GM12878 (cell line): Measurements from ENCODE around the gene XPC. TPM values are rescaled to one million over a fixed set of nuclear protein-coding genes. Genes with fewer than 3 reads are reported as not detected.

Experiments used
- BRCA1 ChIP-seq: IDR thresholded peaks from 2 replicates; pipeline ENCODE4 v1.6.1; 2011; ENCODE audit warnings: low read depth, low read length, improper control_type of control experiment
- CHD2 ChIP-seq: IDR thresholded peaks from 2 replicates; pipeline ENCODE4 v1.6.1; 2011; ENCODE audit warnings: low read depth, low read length, improper control_type of control experiment, borderline replicate concordance
- GATAD2B ChIP-seq: fragments of 450-650 bp; conservative IDR thresholded peaks from 2 replicates; pipeline ENCODE4 v1.6.1; 2017; ENCODE audit warnings: low read depth, mild to moderate bottlenecking, moderate library complexity
- MXI1 ChIP-seq: fragments of 150-350 bp; IDR thresholded peaks from 2 replicates; pipeline ENCODE4 v1.6.1; 2011; ENCODE audit warnings: low read depth, mild to moderate bottlenecking, inconsistent platforms, low read length, improper control_type of control experiment
- MYB ChIP-seq: fragments of 150-350 bp; IDR thresholded peaks from 2 replicates; pipeline ENCODE4 v1.6.1; 2014; ENCODE audit warnings: mild to moderate bottlenecking, low read depth, low read length, borderline replicate concordance
- MYC ChIP-seq: IDR thresholded peaks from 2 replicates; pipeline ENCODE4 v1.6.1; 2011; ENCODE audit warnings: mild to moderate bottlenecking, low read length, moderate library complexity, inconsistent platforms; ENCODE audit not compliant: insufficient read depth, insufficient replicate concordance, insufficient read length, severe bottlenecking
- NFYA ChIP-seq: IDR thresholded peaks from 2 replicates; pipeline ENCODE4 v1.6.1; 2011; ENCODE audit warnings: low read depth, mild to moderate bottlenecking, low read length, improper control_type of control experiment, borderline replicate concordance
- PAX5 ChIP-seq: IDR thresholded peaks from 2 replicates; pipeline ENCODE4 v1.6.1; 2011; ENCODE audit warnings: low read depth, low read length, borderline replicate concordance
- POLR2A ChIP-seq: IDR thresholded peaks from 2 replicates; pipeline ENCODE4 v1.6.1; 2011; ENCODE audit warnings: low read depth, mild to moderate bottlenecking, low read length
- POLR2AphosphoS2 ChIP-seq: IDR thresholded peaks from 2 replicates; pipeline ENCODE4 v1.6.1; 2011; ENCODE audit warnings: low read depth, mild to moderate bottlenecking, low read length, improper control_type of control experiment, moderate library complexity
- RAD21 ChIP-seq: IDR thresholded peaks from 2 replicates; pipeline ENCODE4 v1.6.1; 2011; ENCODE audit warnings: mild to moderate bottlenecking, low read depth, low read length, moderate library complexity; ENCODE audit not compliant: insufficient read depth
- RB1 ChIP-seq: fragments of 450-650 bp; formaldehyde crosslinking; IDR thresholded peaks from 2 replicates; pipeline ENCODE4 v1.6.1; 2017; ENCODE audit warnings: mild to moderate bottlenecking, borderline replicate concordance
- SMARCA5 ChIP-seq: fragments of 450-650 bp; IDR thresholded peaks from 2 replicates; pipeline ENCODE4 v1.6.1; 2017; ENCODE audit warnings: mild to moderate bottlenecking
- TCF12 ChIP-seq: IDR thresholded peaks from 2 replicates; pipeline ENCODE4 v1.6.1; 2011; ENCODE audit warnings: low read depth, mild to moderate bottlenecking, low read length
- polyA plus RNA-seq, 11 experiments: library from polyadenylated mRNA; depleted of rRNA in 4 of 11; unstranded in 6 of 11; stranded (reverse) in 5 of 11; fragments of >200 nt; fragmentation: Nextera tagmentation in 4 of 11; fragmentation: Illumina TruSeq in 1 of 11; extraction: Ambion mirVana in 4 of 11; extraction: Trizol in 1 of 11; gene quantifications; 1 replicate in 1 of 11; 2 replicates in 10 of 11; pipeline versions ENCODE4 v1.2.1 to v1.2.3, GENCODE V29; 2011 to 2016; ENCODE audit warnings: inconsistent platforms in 2 of 11, missing spikeins in 2 of 11, low read depth in 1 of 11
- total RNA-seq, 4 experiments: library from RNA; depleted of rRNA in 3 of 4; stranded (reverse); fragments of >200 nt in 3 of 4; fragmentation: Illumina TruSeq in 1 of 4; extraction: Trizol in 1 of 4; gene quantifications; 2 replicates each; pipeline versions ENCODE4 v1.2.1 to v1.2.3, GENCODE V29; 2013 to 2021
- TF ChIP-seq, protein P1 (sequence below): IDR thresholded peaks from 2 replicates; pipeline ENCODE4 v1.6.1; 2011; ENCODE audit warnings: low read depth, mild to moderate bottlenecking, low read length, moderate library complexity, borderline replicate concordance; ENCODE audit errors: extremely low read depth
- TF ChIP-seq, protein P2 (sequence below): fragments of 150-350 bp; IDR thresholded peaks from 2 replicates; pipeline ENCODE4 v1.6.1; 2014; ENCODE audit warnings: mild to moderate bottlenecking, low read depth, low read length
- TF ChIP-seq, protein P3 (sequence below): fragments of 450-650 bp; IDR thresholded peaks from 2 replicates; pipeline ENCODE4 v1.6.1; 2018; ENCODE audit warnings: borderline replicate concordance, mild to moderate bottlenecking; ENCODE audit not compliant: partially characterized antibody
- TF ChIP-seq, protein P4 (sequence below): IDR thresholded peaks from 2 replicates; pipeline ENCODE4 v1.6.1; 2011; ENCODE audit warnings: low read depth, low read length, improper control_type of control experiment, borderline replicate concordance
- TF ChIP-seq, protein P5 (sequence below): fragments of 450-650 bp; formaldehyde crosslinking; IDR thresholded peaks from 2 replicates; pipeline ENCODE4 v1.4.0; 2022; ENCODE audit warnings: mild to moderate bottlenecking, moderate library complexity

The XPC gene
- total and polyA plus RNA-seq, 10 of the 15 experiments (the other 5 are each of a cell fraction or from before 2014, with no cell fraction given) = 4.0 to 48.3 (median 29.8) TPM

DNA sequence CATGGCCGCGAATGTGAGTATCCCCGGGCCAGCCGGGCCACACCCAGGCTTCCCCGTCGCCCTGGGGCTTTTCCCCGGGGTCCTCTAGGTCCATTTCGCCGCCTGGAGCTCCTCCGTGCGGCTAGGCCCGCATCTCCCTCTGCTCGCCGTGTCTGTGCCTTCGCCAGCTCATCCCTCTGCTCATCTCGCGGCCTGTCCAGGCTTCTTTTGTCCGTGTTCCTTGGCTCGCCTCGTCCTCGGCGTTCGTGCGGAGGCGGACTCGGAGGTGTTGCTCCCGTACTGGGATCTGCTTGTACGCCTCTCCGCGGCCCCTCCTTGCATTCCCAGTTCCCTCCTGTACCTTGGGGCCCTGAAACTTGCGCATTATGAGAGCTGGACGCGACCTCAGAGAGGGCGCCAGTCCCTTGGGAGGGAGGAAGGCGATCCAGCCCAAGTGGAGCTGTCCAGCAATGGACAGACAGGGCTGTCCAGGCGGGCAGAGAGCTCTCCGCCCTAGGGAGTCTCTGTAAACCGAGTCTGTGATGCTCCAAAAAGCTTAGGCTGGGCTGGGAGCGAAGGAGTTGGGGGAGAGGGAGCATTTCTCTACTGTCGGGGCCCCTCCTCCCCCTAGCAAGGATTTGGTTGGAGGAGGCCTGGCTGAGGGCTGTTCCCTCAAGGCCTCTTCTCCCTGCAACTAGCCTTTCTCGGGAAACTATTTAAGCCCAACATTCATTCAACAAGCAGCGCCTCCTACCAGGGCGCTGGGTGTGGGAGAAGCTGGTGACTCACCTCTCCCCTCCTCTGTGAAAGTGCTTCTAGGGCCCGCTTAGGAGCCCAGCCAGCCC is 53.0 kb downstream of the XPC start (continued):
- TF ChIP-seq RAD21 (0 out of 2 replicates have a peak, but pooled peaks have one; percentile 13), SMARCA5 (no peak), NFYA (no peak), MYB (no peak), POLR2A (no peak), POLR2AphosphoS2 (no peak), MXI1 (peak; percentile 14; the same call in 1 of the 2 replicates), TCF12 (no peak), GATAD2B (no peak), CHD2 (no peak), RB1 (no peak), BRCA1 (no peak), MYC (no peak), PAX5 (no peak)
- TF ChIP-seq, protein P1, sequence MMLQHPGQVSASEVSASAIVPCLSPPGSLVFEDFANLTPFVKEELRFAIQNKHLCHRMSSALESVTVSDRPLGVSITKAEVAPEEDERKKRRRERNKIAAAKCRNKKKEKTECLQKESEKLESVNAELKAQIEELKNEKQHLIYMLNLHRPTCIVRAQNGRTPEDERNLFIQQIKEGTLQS = no peak
- TF ChIP-seq, protein P2, sequence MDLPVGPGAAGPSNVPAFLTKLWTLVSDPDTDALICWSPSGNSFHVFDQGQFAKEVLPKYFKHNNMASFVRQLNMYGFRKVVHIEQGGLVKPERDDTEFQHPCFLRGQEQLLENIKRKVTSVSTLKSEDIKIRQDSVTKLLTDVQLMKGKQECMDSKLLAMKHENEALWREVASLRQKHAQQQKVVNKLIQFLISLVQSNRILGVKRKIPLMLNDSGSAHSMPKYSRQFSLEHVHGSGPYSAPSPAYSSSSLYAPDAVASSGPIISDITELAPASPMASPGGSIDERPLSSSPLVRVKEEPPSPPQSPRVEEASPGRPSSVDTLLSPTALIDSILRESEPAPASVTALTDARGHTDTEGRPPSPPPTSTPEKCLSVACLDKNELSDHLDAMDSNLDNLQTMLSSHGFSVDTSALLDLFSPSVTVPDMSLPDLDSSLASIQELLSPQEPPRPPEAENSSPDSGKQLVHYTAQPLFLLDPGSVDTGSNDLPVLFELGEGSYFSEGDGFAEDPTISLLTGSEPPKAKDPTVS = no peak
- TF ChIP-seq, protein P3, sequence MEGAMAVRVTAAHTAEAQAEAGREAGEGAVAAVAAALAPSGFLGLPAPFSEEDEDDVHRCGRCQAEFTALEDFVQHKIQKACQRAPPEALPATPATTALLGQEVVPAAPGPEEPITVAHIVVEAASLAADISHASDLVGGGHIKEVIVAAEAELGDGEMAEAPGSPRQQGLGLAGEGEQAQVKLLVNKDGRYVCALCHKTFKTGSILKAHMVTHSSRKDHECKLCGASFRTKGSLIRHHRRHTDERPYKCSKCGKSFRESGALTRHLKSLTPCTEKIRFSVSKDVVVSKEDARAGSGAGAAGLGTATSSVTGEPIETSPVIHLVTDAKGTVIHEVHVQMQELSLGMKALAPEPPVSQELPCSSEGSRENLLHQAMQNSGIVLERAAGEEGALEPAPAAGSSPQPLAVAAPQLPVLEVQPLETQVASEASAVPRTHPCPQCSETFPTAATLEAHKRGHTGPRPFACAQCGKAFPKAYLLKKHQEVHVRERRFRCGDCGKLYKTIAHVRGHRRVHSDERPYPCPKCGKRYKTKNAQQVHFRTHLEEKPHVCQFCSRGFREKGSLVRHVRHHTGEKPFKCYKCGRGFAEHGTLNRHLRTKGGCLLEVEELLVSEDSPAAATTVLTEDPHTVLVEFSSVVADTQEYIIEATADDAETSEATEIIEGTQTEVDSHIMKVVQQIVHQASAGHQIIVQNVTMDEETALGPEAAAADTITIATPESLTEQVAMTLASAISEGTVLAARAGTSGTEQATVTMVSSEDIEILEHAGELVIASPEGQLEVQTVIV = no peak
- TF ChIP-seq, protein P4, sequence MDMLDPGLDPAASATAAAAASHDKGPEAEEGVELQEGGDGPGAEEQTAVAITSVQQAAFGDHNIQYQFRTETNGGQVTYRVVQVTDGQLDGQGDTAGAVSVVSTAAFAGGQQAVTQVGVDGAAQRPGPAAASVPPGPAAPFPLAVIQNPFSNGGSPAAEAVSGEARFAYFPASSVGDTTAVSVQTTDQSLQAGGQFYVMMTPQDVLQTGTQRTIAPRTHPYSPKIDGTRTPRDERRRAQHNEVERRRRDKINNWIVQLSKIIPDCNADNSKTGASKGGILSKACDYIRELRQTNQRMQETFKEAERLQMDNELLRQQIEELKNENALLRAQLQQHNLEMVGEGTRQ = no peak
- TF ChIP-seq, protein P5, sequence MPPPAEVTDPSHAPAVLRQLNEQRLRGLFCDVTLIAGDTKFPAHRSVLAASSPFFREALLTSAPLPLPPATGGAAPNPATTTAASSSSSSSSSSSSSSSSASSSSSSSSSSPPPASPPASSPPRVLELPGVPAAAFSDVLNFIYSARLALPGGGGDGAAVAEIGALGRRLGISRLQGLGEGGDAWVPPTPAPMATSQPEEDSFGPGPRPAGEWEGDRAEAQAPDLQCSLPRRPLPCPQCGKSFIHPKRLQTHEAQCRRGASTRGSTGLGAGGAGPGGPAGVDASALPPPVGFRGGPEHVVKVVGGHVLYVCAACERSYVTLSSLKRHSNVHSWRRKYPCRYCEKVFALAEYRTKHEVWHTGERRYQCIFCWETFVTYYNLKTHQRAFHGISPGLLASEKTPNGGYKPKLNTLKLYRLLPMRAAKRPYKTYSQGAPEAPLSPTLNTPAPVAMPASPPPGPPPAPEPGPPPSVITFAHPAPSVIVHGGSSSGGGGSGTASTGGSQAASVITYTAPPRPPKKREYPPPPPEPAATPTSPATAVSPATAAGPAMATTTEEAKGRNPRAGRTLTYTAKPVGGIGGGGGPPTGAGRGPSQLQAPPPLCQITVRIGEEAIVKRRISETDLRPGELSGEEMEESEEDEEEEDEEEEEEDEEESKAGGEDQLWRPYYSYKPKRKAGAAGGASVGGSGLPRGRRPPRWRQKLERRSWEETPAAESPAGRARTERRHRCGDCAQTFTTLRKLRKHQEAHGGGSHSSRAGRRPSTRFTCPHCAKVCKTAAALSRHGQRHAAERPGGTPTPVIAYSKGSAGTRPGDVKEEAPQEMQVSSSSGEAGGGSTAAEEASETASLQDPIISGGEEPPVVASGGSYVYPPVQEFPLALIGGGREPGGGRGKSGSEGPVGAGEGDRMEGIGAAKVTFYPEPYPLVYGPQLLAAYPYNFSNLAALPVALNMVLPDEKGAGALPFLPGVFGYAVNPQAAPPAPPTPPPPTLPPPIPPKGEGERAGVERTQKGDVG (CRISPR knock-in tag) = no peak
